NCI-H446 treated with DMSO at 0.1 percent for 48 hours (cell line): ENCODE results near the gene NPLOC4.
A peak's percentile ranks its signal among the peaks of the same experiment; 100 is the strongest.
"Not testable (repeated sequence)": the region's sequence is repeated elsewhere in the genome, so short reads cannot be mapped to it uniquely, and the experiment has no call there.

Source experiments
- DNase-seq: peaks from one replicate; lab custom pipeline; 2025; lab: John Stamatoyannopoulos, UW

NPLOC4 gene

DNA sequence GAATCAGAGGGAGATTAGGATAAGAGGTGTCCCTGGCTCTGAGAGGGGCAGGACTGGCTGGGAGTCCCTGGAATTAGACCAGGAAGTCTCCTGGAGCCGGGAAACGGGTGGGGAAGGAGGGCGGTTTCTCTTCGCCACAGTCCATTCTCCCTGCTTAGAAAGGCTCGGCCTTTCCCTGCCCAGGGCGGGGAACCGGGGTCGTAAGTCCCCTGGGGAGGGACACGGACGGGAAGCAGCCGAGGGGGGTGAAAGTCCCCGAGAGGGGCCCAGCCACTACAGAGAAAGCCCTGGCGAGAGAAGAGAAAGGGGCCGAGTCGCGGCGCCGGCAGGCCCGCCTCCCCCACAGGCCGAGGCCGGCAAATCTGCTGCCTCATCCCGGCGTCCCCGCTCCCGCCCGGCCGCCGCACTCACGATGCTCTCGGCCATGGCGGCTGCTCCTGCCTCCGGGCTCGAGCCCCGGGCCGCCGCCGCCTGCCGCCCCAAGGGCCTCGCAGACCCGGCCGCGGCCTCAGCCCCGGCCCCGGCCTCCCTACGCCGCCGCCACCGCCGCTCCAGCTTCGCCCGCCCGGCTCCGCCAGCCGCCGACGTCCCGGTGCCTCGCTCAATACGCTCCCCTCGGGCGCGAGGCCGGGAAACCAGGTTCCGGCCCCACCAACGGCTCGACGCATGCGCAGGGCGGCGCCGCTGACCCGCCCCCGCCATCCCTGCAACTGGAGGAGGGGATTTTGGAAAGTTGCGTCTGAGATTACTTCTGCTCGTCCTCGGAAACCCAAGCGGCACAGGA is at the start of gene NPLOC4, which contains the start of gene TSPAN10:
Gene NPLOC4, minus strand, starts transcription at position 608 of the 784 bp plus-strand sequence. Its CDS starts 182 bp downstream, at position 426.
Gene TSPAN10, plus strand, starts transcription at position 692 of the 784 bp plus-strand sequence. CDS start 5,217 bp downstream, outside the sequence.
- DNase-seq: peak; percentile 45

DNA sequence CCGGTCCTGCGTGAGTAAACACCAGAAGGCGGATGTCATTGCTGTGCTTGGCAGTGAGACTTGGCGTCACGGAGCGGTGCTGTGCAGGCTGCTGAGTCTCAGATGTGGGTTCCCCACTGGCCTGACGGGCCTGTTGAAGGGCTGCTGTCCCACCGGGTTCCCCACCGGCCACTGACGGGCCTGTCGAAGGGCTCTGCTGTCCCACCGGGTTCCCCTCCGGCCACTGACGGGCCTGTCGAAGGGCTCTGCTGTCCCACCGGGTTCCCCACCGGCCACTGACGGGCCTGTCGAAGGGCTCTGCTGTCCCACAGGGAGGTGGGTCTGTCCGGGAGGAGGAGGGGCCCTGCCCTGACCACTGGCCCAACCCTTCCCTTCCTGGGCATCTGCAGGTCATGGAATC is 49.7 kb upstream of the NPLOC4 start:
- DNase-seq: no peak

- DNase-seq: no peak
These were observed 48.2 kb upstream of the NPLOC4 start for GRCh38 chr17:81685108-81685507.

DNA sequence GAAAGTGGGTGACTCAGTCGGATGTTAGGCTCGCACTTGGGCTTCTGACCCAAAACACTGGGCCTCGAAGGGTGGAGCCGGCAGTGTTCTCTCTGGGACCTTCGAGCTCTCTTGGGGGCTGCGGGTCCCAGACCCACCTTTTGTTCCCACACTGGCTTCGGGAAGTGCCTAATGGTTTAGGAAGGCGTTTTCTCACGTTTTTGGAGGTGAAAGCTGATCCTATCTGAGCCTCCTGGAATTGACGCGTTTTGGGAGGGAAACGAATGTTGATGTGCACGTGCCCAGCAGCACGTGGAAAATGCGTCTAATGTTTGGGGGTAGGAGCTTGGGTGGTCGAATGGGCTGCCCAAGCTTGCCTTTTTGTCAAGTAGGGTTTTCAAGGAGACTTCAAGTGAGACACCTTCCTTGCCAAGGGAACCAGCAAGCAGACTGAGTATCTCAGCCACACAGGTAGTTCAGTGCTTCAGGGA is 47.6 kb upstream of the NPLOC4 start:
- DNase-seq: no peak

DNA sequence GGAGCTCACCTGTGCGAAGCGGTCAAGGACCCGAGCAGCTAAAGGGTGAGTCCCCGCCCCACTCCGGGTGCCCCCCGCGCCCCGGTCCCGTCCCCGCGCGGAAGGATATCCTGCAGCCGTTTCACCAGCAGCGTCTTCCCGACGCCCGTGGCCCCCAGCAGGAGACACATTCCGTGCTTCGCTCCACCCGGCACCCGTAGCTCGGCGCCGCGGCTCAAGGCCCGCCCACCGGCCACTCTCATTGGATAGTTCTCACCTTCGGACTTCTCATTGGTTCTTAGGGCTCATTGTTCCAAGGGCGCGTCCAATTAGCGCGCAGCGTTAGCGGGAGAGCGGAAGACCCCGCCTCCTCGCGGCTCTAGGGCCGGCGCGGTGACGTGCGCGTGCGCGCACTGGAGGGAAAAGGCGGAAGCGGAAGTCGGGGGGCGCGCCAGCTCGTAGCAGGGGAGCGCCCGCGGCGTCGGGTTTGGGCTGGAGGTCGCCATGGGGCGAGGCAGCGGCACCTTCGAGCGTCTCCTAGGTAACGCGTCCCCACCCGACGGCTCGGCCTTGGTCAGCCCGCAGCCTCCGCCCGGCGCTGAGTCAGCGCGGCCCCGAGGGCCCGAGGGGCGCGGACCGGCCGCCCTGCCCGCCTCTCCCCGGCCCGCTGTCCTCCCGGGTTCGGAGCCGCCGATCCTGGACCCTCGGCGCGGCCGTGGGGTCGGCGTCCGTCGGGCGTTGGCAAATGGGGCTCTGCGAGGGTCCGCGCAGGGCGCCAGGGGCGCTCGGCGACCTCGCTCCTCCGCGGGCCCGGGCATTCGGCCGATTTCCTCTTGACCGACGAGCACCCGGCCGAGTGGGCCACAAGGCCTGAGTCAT is 46.9 kb upstream of the NPLOC4 start, which contains the start of the genes ARL16 and HGS:
Gene ARL16, minus strand, starts transcription at position 214 of the 858 bp plus-strand sequence. Its CDS starts 44 bp downstream, at position 170.
Gene HGS, plus strand, starts transcription at position 428 of the 858 bp plus-strand sequence. Its CDS starts 56 bp downstream, at position 484.
- DNase-seq: peak; percentile 98

DNA sequence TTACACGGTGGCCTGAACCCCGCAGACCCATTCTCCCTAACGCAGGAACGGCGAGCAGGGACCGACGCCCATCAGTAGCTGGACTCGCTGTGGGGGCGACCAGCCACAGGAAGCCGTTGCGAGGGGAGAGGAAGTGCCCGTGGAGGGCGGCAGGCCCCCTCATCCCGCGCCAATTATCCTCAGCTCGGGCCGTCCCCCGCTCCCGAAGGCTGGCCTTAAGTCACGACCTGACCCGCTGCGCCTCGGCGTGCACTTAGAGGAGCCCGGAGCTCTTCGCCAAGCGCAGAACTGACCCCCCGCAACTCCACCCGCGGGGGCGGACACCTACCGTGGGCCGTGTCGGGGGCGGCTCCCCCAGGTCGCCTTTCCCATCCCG is 46.3 kb upstream of the NPLOC4 start:
- DNase-seq: no peak

DNA sequence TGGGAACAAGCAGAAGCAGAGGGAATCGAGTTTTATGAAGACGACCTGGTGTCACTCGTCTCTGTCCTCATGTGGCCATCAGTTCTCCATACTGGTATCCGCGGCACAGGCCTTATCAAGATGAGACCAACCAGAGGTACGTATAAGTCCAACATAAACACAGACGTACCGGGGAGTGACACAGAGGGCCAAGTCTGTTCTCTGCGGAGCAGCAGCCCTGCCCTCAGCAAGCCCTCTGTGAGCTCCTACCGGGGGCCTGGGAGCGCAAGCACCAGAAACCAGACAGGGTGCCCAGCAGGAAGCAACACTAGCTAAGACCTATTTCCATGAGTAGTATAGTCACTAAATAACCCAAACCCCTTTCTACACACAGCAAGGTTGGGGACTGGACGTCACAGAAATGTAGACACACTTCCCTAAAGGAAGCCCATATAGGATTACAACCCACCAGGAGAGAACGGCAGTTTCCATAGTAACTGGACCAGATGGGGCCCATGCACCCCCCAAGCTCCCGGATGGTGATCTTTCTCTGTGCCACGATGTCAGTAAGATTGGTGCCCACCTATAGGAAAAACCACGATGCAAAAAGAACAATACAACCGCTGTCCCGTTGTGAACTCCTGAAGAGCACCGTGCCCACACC is 45.8 kb upstream of the NPLOC4 start:
- DNase-seq: no peak

- peak; percentile 57 for DNase-seq
These were observed 44.8 kb upstream of the NPLOC4 start for GRCh38 chr17:81681672-81682071.

DNA sequence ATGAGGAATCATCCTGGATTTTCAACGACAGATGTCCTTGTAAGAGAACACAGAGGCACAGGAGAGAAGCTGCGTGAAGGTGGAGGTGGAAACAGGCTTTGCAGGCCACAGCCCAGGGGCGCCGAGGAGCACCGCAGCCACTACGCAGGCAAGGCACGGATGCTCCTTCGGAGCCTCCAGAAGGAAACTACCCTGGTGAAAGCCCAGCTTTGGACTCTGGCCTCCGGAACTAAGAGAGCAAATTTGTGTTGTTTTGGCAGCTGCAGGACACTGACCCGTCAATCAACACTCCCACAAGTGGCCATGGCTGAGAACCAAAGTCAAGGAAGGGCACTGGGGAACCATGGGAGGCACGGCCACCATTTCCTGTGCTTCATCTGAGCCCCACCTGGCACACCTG is 43.2 kb upstream of the NPLOC4 start:
- no peak for DNase-seq

- DNase-seq: no peak
These were observed 40.0 kb upstream of the NPLOC4 start for GRCh38 chr17:81676906-81677305.

DNA sequence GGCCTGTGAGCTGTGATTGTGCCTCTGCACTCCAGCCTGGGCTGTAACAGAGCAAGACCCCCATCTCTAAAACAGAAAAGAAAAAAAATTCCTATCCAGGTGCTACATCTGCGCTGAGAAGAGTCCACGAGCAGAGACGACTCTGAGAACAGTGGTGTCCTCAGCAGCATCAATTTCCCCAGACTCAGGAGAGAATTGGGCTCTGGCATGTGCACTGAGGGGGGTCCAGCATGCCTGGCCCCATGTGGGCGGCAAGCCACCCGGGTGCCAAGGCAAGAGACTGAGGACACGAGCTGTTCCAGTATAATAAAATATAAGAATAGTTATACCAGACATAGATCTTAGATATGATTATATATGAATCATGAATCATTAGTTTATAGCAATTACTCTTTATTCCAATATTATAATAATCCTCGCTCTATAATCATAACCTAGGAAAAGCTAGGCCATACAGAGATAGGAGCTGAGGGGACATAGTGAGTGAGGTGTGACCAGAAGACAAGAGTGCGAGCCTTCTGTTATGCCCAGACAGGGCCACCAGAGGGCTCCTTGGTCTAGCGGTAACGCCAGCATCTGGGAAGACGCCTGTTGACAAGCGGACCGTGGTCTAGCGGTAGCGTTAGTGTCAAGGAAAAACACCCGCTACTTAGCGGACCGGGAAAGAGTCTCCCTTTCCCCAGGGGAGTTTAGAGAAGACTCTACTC is 38.8 kb upstream of the NPLOC4 start:
- DNase-seq: not testable (repeated sequence)

DNA sequence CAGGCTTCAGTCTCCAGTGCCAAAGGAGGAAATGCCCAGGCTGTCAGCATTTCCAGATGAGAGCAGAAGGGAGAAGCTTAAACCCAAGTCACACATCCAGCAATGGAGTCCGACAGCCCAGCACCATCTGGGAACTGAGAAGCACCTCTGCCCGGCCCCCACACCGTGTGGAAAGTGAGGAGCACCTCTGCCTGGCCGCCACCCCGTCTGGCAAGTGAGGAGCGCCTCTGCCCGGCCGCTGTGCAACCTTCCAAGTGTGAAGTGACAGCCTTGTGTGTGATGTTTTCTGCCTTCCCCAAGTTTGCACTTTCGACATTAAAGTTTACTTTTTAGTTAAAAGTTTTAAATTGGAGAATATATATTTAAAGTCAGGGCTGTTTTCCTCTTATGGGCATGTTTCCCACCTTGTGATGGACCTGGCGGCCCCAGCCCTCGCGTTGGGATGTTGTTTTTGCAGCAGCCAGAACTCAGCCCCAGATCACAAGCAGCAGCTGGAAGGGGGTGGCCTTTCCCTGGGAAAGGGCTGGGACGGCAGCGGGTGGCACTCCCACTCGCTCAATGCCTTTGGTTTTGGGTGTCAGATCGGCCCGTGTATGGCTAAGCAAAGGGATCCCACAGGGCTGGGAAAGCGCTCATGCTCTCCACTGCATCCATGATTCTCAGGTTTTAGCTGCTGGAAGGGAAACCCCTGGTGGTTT is 36.8 kb upstream of the NPLOC4 start:
- DNase-seq: no peak

DNA sequence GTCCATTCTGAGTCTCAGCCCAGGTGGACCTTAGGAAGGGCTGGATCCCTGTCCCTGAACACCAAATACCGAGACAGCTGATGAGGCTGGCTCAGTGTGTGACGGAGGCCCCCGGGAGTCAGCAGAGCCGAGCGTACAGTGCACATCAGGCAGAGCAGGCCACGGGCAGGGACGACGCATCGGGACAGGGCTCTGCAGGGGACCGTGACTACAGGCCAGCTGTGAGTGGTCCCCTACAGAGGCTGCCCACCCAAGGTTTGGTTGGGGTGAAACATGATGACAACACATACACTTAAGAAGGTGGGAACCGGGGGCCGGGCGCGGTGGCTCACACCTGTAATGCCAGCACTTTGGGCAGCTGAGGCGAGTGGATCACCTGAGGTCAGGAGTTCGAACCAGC is 36.0 kb upstream of the NPLOC4 start:
- DNase-seq: no peak

DNA sequence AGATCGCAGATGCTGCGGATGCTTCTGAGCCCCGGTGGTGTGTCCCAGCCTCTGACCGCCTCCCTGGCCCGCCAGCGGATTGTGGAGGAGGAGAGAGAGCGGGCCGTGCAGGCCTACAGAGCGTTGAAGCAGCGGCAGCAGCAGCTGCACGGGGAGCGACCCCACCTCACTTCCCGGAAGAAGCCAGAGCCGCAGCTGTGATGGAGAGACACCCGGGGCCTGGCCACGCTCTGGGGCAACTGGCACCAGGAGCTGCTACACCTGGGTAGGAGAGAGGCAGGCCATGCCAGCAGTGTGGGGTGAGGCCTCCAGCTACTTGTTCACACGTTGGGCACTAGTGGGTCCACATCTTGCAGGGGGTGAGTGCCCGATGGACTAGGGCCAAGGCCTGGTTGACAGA is 35.6 kb upstream of the NPLOC4 start:
- no peak for DNase-seq

- no peak for DNase-seq
These were observed 30.8 kb upstream of the NPLOC4 start for GRCh38 chr17:81667754-81668153.

DNA sequence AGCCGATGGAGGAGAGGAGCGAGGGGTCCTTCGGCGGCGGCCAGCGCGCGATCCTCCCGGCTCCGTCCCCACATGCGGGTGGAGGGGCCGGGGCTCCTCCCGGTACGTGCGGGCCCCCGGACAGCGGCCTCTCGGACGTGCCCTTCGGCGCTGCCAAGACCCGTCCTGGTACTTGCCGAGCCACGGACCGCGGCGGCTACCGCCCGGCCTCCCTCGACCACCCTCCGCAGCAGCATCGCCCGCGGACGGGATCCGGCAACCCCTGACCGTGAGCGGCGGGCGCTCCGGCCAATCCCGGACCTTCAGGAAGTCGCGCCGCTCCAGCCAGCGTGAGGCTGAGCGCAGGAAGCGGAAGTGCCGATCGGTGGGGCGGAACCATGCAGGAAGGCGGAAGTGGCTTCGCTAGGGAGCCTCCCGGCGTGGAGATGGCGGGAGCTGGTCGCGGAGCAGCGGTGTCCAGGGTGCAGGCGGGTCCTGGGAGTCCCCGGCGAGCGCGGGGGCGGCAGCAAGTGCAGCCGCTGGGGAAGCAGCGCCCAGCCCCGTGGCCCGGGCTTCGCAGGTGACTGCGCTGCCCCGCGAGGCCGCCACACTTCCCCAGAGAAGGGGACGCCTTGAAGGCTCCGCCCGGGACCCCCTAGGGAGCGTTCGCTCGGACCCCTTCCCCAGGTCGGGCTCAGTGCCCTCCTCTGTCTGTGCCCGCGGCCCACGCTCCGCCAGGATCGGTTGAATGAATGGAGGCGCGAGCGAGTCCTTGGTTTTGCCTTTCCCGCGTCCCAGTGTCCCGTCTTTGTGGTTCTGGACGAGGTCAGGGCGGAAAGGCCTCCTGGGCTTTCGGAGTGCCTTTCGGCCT is 29.7 kb upstream of the NPLOC4 start, which contains the start of the genes CCDC137 and OXLD1:
Gene CCDC137, plus strand, starts transcription at position 396 of the 850 bp plus-strand sequence. Its CDS starts 30 bp downstream, at position 426.
Gene OXLD1, minus strand, starts transcription at position 264 of the 850 bp plus-strand sequence. Its CDS starts 28 bp downstream, at position 236.
- peak; percentile 87 for DNase-seq

DNA sequence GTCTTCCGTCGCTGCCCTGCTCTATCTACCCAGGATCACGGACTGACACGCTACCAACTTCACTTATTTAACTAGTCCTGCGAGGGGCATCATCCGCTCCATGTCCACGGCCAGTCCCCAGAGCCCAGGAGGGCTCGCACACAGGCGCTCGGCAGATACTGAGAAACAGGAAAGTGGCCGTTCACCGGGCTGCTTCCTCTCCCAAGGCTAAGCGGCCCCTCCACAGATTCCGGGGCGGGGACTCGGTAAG is 29.1 kb upstream of the NPLOC4 start:
- DNase-seq: no peak

DNA sequence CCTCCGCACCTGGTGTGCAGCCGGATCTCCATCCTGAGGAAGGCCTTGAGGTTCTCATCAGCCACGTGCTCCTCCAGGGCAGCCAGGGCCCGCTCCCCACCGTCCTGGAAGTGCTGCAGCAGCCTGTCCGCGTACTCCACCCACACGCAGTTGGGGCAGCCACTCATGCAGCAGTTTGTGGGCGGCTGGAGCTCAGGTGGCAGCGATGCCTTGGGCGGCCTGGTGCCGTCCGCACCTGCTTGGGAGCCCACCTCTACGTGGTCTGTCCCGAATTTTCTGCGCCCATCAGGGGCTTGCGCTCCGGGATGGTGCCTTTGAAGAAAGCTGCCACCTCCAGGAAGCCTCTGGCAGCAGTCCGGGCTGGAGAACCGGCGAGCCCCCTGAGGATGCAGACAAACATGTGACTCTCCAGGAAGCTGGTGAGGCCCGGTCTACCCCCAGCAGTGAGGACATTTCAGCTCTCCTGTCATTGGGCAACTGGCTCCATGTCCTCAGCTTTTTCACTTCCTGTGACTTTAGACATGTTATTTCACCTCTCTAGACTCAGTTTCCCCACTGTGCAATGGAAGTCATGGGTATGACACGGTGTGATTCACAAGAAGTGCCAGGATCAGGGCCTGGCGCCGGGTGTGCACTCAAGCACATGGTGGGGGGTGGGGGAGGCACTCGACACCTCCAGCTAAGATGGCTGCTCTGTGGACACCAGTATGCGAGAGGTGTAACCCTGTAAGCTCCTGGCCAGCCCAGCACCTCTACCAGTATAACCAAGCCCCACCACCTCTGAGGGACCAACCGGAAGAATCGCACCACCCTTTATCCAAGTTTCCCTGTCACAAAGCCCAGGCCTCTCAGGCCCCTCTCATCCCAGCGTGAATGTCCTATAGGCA is 28.5 kb upstream of the NPLOC4 start:
- peak; percentile 15 for DNase-seq

GRCh38 chr17:81664051-81664470 is 27.1 kb upstream of the NPLOC4 start:
- DNase-seq: no peak
